Pancreas (tissue), 10 donors: ENCODE data around the gene RAD23A. TPM values are rescaled to one million over a fixed set of nuclear protein-coding genes. Genes with fewer than 3 reads are reported as not detected.
A peak's percentile ranks its signal among the peaks of the same experiment; 100 is the strongest.
"Not testable (repeated sequence)": the region's sequence is repeated elsewhere in the genome, so short reads cannot be mapped to it uniquely, and the experiment has no call there.

ENCODE experiments used
- ATAC-seq, 4 donors: fragments of 200-7000 bp; cut with Tn5 transposase; one replicate each; pipeline versions ENCODE4 v1.8.0 to v1.9.1; 2020; ENCODE audit warnings: mild to moderate bottlenecking in 4 of 4, moderate library complexity in 4 of 4
- DNase-seq, 6 donors: peaks; one replicate each; pipeline ENCODE4 v3.0.0-alpha.2; 2020
- FAIRE-seq: peaks from 2 replicates; lab custom pipeline; 2012; peaks lifted over from hg19 to GRCh38; lab: Jason Lieb, UNC
- H3K27ac ChIP-seq, 4 donors: fragments of 200-600 bp; sonication (generic); 1 replicate in 3 of 4; 2 replicates in 1 of 4; pipeline versions ENCODE4 v1.5.0 to v1.8.0; 2020
- H3K27me3 ChIP-seq, 4 donors: fragments of 200-600 bp; one replicate each; pipeline ENCODE4 v1.8.0; 2021
- H3K36me3 ChIP-seq, 3 donors: fragments of 200-600 bp; sonication (generic) in 1 of 3; one replicate each; pipeline versions ENCODE4 v1.5.0 to v1.8.0; 2020 to 2021
- H3K4me1 ChIP-seq, 3 donors: fragments of 200-600 bp; one replicate each; pipeline ENCODE4 v1.8.0; 2021
- H3K4me3 ChIP-seq, 4 donors: fragments of 200-600 bp; sonication (generic) in 2 of 4; one replicate each; pipeline versions ENCODE4 v1.5.0 to v1.8.0; 2020 to 2021
- H3K9me3 ChIP-seq, 4 donors: fragments of 200-600 bp; one replicate each; pipeline ENCODE4 v1.8.0; 2021
- WGBS, 2 donors: extraction: QIAGEN DNeasy Blood & Tissue Kit; methylation state at CpG; one replicate each; pipeline ENCODE4 v1.1.7; 2013; 5-methylcytosine and 5-hydroxymethylcytosine counted together
- intact Hi-C, 3 donors: fragments of 100-400 bp; cut with DNase I; formaldehyde crosslinking; loops; one replicate each; pipeline versions ENCODE4 v1.11.1 to v1.14.2; 2022
- polyA plus RNA-seq, 2 donors: library from polyadenylated mRNA; stranded (reverse); fragments of 200-250 nt; gene quantifications; one replicate each; pipeline ENCODE4 v1.2.3, GENCODE V29; 2013
- total RNA-seq, 6 donors: library from RNA; stranded (reverse); fragmentation: NEBNext Ultra II Directional in 4 of 6; extraction: Animal tissue kit (Norgen Biotek cat#: 25700) in 4 of 6; gene quantifications; one replicate each; pipeline versions ENCODE4 v1.2.1 to v1.2.4, GENCODE V29; 2021 to 2023
- TF ChIP-seq, protein P1 (sequence below), 4 donors: fragments of 200-600 bp; sonication (generic) in 3 of 4; IDR thresholded peaks; one replicate each; pipeline versions ENCODE4 v1.5.0 to v1.8.0; 2021; ENCODE audit warnings: antibody characterized with exemption in 4 of 4
- donor health status: healthy with polysubstance abuse.
- donor health status: DM: no; HTN: no; CAD: no; lungs with moderate emphysema.
- donor health status: DM: no; HTN: no; CAD: no.
- donor health status: control.
- donor health status: control.
- donor health status: Bipolar disorder and iron deficiency.
- donor health status: DM: yes; HTN: yes; CAD: no.
- donor health status: DM: no; HTN: no; CAD: no.
- donor health status: DM: no; HTN: no; CAD: no.
- donor health status: DM: yes; HTN: yes; CAD: no.

Gene RAD23A
- total and polyA plus RNA-seq, 8 donors: 35.0 to 99.1 (median 46.8) TPM

DNA sequence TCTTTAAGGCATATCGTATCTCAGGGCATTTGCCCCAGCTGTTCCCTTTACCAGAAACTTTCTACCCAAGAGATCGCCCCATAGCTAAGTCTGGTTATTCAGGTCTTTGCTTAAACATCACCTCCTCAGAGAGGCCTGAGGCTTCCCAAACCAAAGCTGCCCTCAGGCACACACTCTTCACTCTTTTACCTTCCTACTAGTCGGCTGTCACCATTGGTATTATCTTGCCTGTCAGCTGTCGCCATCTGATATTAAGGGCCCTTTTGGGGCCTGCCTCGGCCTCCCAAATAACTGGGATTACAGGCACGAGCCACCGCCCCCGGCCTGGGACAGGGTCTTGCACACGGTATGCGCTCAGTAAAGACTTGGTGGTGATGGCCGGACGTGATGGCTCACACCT, 10.3 kb downstream of the RAD23A start:
- intact Hi-C loops: no loop called here
- Histone ChIP-seq H3K36me3 (peaks cover 0 to 14% (median 9%) of the 10 kb centered on the region in 3 donors), H3K27me3 (no peaks in the 10 kb centered on the region), H3K4me1 (peaks cover 0 to 8% (median 7%) of the 10 kb centered on the region in 3 donors), H3K9me3 (no peaks in the 10 kb centered on the region), H3K4me3 (peak overlapping the region; percentile 49 to 96 (median 88)), H3K27ac (peak overlapping the region in 1 of 4 donors; percentile 88)
- FAIRE-seq (no peak), ATAC-seq (no peak), DNase-seq (no peak)
- WGBS, 2 donors: 37 to 42% methylated on average over 12 of the region's 12 CpGs
- TF ChIP-seq, protein P1, sequence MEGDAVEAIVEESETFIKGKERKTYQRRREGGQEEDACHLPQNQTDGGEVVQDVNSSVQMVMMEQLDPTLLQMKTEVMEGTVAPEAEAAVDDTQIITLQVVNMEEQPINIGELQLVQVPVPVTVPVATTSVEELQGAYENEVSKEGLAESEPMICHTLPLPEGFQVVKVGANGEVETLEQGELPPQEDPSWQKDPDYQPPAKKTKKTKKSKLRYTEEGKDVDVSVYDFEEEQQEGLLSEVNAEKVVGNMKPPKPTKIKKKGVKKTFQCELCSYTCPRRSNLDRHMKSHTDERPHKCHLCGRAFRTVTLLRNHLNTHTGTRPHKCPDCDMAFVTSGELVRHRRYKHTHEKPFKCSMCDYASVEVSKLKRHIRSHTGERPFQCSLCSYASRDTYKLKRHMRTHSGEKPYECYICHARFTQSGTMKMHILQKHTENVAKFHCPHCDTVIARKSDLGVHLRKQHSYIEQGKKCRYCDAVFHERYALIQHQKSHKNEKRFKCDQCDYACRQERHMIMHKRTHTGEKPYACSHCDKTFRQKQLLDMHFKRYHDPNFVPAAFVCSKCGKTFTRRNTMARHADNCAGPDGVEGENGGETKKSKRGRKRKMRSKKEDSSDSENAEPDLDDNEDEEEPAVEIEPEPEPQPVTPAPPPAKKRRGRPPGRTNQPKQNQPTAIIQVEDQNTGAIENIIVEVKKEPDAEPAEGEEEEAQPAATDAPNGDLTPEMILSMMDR (IDR thresholded peaks at IDR 0.05): no peak

- FAIRE-seq (no peak), DNase-seq (peak; percentile 73 to 93 (median 80)), ATAC-seq (peak; percentile 95)
- TF ChIP-seq, protein P1 (IDR thresholded peaks at IDR 0.05): no peak
- peak within 1 kb of the TSS; percentile 79 to 90 (median 84) for H3K27ac ChIP-seq
- WGBS, 2 donors: 2 to 4% methylated on average over 80 to 84 of the region's 84 CpGs
- intact Hi-C loops: no loop called here
- no peaks in the 10 kb centered on the region for H3K9me3 ChIP-seq
- no peaks in the 10 kb centered on the region for H3K27me3 ChIP-seq
- H3K4me1 ChIP-seq: peaks cover 0 to 8% (median 7%) of the 10 kb centered on the region in 3 donors
- H3K4me3 ChIP-seq: peak within 1 kb of the TSS; percentile 49 to 96 (median 88)
- peaks cover 0 to 8% (median 3%) of the 10 kb centered on the region in 3 donors for H3K36me3 ChIP-seq
These were observed 11.1 kb downstream of the RAD23A start, which contains the start of gene GADD45GIP1 for GRCh38 chr19:12956446-12957388. GADD45GIP1 (minus strand) TSS chr19:12957223; CDS start chr19:12957212, 11 bp downstream.

DNA sequence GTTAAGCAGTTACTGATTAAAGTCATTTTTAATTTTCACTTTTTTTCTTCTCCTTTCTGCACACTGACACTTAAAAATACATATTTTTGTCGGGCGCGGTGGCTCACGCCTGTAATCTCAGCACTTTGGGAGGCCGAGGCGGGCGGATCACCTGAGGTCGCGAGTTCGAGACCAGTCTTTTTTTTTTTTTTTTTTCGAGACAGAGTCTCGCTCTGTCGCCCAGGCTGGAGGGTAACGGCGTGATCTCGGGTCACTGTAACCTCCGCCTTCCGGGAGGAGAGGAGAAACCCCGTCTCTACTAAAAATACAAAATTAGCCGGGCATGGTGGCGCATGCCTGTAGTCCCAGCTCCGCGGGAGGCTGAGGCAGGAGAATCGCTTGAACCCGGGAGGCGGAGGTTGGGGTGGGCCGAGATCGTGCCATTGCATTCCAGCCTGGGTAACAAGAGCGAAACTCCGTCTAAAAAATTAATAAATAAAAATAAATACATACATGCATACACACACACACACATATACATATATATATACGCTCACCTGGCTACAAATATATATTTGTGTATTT, 11.8 kb downstream of the RAD23A start:
- DNase-seq, H3K36me3 ChIP-seq, FAIRE-seq, H3K4me1 ChIP-seq, intact Hi-C loops, H3K27me3 ChIP-seq, H3K9me3 ChIP-seq: not testable (repeated sequence)
- Histone ChIP-seq H3K27ac (peak overlapping the region; percentile 79 to 90 (median 84)), H3K4me3 (peak overlapping the region; percentile 49 to 96 (median 88))
- ATAC-seq: peak; percentile 18 to 25 (median 20)
- 33 to 40% methylated on average over 31 of the region's 31 CpGs for WGBS, 2 donors

DNA sequence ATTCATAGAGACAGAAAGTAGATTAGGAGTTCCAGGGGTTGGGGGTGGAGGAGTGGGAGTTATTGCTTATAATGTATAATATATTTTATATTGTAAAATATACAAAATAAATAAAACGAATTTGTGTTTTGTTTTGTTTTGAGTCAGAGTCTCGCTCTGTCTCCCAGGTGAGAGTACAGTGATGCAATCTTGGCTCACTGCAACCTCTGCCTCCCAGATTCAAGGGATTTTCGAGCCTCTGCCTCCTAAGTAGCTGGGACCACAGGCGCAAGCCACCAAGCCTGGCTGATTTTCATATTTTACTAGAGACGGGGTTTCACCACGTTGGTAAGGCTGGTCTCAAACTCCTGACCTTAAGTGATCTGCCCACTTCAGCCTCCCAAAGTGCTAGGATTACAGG, 13.8 kb downstream of the RAD23A start:
- Histone ChIP-seq H3K4me3 (no peak overlapping the region), H3K27ac (no peak overlapping the region), H3K36me3 (no peaks in the 10 kb centered on the region), H3K4me1 (peaks cover 0 to 7% (median 3%) of the 10 kb centered on the region in 3 donors), H3K27me3 (no peaks in the 10 kb centered on the region), H3K9me3 (no peaks in the 10 kb centered on the region)
- intact Hi-C loops: no loop called here
- TF ChIP-seq, protein P1 (IDR thresholded peaks at IDR 0.05): no peak
- WGBS, 2 donors: 59 to 68% methylated on average over 6 of the region's 6 CpGs
- no peak for FAIRE-seq
- no peak for DNase-seq
- no peak for ATAC-seq
